HepG2 (cell line): ENCODE results near the gene GPR32. TPM values are rescaled to one million over a fixed set of nuclear protein-coding genes. Genes with fewer than 3 reads are reported as not detected.

Experiments
- FIP1L1 ChIP-seq: fragments of 200-400 bp; formaldehyde crosslinking; IDR thresholded peaks from 2 replicates; pipeline ENCODE4 v1.6.1; 2018; ENCODE audit warnings: low read depth, mild to moderate bottlenecking, low read length, moderate library complexity, borderline replicate concordance; ENCODE audit not compliant: insufficient read depth
- HIVEP1 ChIP-seq: sonication (generic); formaldehyde crosslinking; IDR thresholded peaks from 2 replicates; pipeline ENCODE4 v1.4.0; 2020; ENCODE audit warnings: mild to moderate bottlenecking, missing genetic modification reagents
- HMGXB4 ChIP-seq, 2 experiments: sonication (generic) in 1 of 2; formaldehyde crosslinking in 1 of 2; IDR thresholded peaks; 2 replicates each; pipeline versions ENCODE4 v1.4.0 to v1.6.1; 2018 to 2020; ENCODE audit warnings: missing genetic modification reagents in 2 of 2, borderline replicate concordance in 1 of 2, low read depth in 1 of 2, mild to moderate bottlenecking in 1 of 2, missing biosample characterization in 1 of 2
- HNF1B ChIP-seq: sonication (generic); formaldehyde crosslinking; IDR thresholded peaks from 2 replicates; pipeline ENCODE4 v1.5.1; 2020; ENCODE audit warnings: mild to moderate bottlenecking, moderate library complexity, missing genetic modification reagents
- NONO ChIP-seq, 2 experiments: fragments of 450-650 bp in 1 of 2; sonication (generic) in 1 of 2; formaldehyde crosslinking in 1 of 2; IDR thresholded peaks in 1 of 2; conservative IDR thresholded peaks in 1 of 2; 2 replicates each; pipeline versions ENCODE4 v1.6.1 to v1.8.0; 2017 to 2022; ENCODE audit warnings: mild to moderate bottlenecking in 1 of 2, missing genetic modification reagents in 1 of 2, moderate library complexity in 1 of 2
- POGZ ChIP-seq: sonication (generic); formaldehyde crosslinking; IDR thresholded peaks from 2 replicates; pipeline ENCODE4 v1.4.0; 2020; ENCODE audit warnings: mild to moderate bottlenecking, missing genetic modification reagents
- RBFOX2 ChIP-seq: fragments of 200-400 bp; formaldehyde crosslinking; IDR thresholded peaks from 2 replicates; pipeline ENCODE4 v1.6.1; 2017; ENCODE audit warnings: low read depth, mild to moderate bottlenecking, low read length
- RBM39 ChIP-seq: fragments of 200-400 bp; formaldehyde crosslinking; IDR thresholded peaks from one replicate; pipeline ENCODE4 v1.6.1; 2018; ENCODE audit warnings: antibody characterized with exemption, mild to moderate bottlenecking, low read depth, low read length; ENCODE audit not compliant: poor library complexity, severe bottlenecking
- REPIN1 ChIP-seq: sonication (generic); formaldehyde crosslinking; IDR thresholded peaks from 2 replicates; pipeline ENCODE4 v1.8.0; 2022; ENCODE audit warnings: missing genetic modification reagents, low read depth, mild to moderate bottlenecking, borderline replicate concordance
- TAF1 ChIP-seq: sonication (generic); formaldehyde crosslinking; IDR thresholded peaks from 2 replicates; pipeline ENCODE4 v1.4.0; 2020; ENCODE audit warnings: missing genetic modification reagents
- TOPORS ChIP-seq: sonication (generic); formaldehyde crosslinking; IDR thresholded peaks from 2 replicates; pipeline ENCODE4 v1.8.0; 2023; ENCODE audit warnings: mild to moderate bottlenecking, missing genetic modification reagents
- ZBTB26 ChIP-seq: IDR thresholded peaks from 2 replicates; pipeline ENCODE4 v1.6.1; 2016; ENCODE audit warnings: missing compliant biosample characterization, missing genetic modification reagents, borderline replicate concordance
- ZBTB7A ChIP-seq: sonication (generic); formaldehyde crosslinking; IDR thresholded peaks from 2 replicates; pipeline ENCODE4 v1.8.0; 2022; ENCODE audit warnings: mild to moderate bottlenecking, missing genetic modification reagents
- ZNF124 ChIP-seq: sonication (generic); formaldehyde crosslinking; IDR thresholded peaks from 2 replicates; pipeline ENCODE4 v1.4.0; 2020; ENCODE audit warnings: missing genetic modification reagents
- ZNF720 ChIP-seq: sonication (generic); formaldehyde crosslinking; IDR thresholded peaks from 2 replicates; pipeline ENCODE4 v1.4.0; 2020; ENCODE audit warnings: missing genetic modification reagents
- polyA plus RNA-seq, 8 experiments: library from polyadenylated mRNA; depleted of rRNA in 3 of 8; stranded (reverse) in 7 of 8; unstranded in 1 of 8; fragments of >200 nt; fragmentation: Illumina TruSeq in 4 of 8; extraction: Trizol in 4 of 8; gene quantifications; 2 replicates each; pipeline versions ENCODE4 v1.2.1 to v1.2.3, GENCODE V29; 2011 to 2016; ENCODE audit warnings: low read depth in 4 of 8, missing spikeins in 1 of 8, mixed read lengths in 1 of 8; ENCODE audit not compliant: insufficient read depth in 1 of 8
- total RNA-seq, 5 experiments: library from RNA; depleted of rRNA; stranded (reverse); fragments of >200 nt; fragmentation: Illumina TruSeq; extraction: Trizol; gene quantifications; 2 replicates each; pipeline ENCODE4 v1.2.3, GENCODE V29; 2016; ENCODE audit warnings: low read depth in 1 of 5
- TF ChIP-seq, protein P1 (sequence below): sonication (generic); formaldehyde crosslinking; IDR thresholded peaks from 2 replicates; pipeline ENCODE4 v1.4.0; 2020; ENCODE audit warnings: missing genetic modification reagents, borderline replicate concordance
- TF ChIP-seq, protein P2 (sequence below): sonication (generic); formaldehyde crosslinking; IDR thresholded peaks from 2 replicates; pipeline ENCODE4 v1.8.0; 2022; ENCODE audit warnings: low read depth, missing genetic modification reagents

The GPR32 gene
- total and polyA plus RNA-seq, 2 of the 13 experiments (the other 11 are each of a cell fraction or from before 2014, with no cell fraction given), result not detected

- no peak for TF ChIP-seq TOPORS
- TF ChIP-seq NONO (IDR thresholded peaks at IDR 0.05), result no peak
- 0 out of 2 replicates have a peak, but pooled peaks have one; percentile 14 for TF ChIP-seq NONO (CRISPR knock-in tag; conservative IDR thresholded peaks at IDR 0.05)
- TF ChIP-seq, protein P1, sequence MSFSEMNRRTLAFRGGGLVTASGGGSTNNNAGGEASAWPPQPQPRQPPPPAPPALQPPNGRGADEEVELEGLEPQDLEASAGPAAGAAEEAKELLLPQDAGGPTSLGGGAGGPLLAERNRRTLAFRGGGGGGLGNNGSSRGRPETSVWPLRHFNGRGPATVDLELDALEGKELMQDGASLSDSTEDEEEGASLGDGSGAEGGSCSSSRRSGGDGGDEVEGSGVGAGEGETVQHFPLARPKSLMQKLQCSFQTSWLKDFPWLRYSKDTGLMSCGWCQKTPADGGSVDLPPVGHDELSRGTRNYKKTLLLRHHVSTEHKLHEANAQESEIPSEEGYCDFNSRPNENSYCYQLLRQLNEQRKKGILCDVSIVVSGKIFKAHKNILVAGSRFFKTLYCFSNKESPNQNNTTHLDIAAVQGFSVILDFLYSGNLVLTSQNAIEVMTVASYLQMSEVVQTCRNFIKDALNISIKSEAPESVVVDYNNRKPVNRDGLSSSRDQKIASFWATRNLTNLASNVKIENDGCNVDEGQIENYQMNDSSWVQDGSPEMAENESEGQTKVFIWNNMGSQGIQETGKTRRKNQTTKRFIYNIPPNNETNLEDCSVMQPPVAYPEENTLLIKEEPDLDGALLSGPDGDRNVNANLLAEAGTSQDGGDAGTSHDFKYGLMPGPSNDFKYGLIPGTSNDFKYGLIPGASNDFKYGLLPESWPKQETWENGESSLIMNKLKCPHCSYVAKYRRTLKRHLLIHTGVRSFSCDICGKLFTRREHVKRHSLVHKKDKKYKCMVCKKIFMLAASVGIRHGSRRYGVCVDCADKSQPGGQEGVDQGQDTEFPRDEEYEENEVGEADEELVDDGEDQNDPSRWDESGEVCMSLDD (CRISPR knock-in tag), result no peak
- 0 out of 2 replicates have a peak, but pooled peaks have one; percentile 27 for TF ChIP-seq FIP1L1
- 0 out of 2 replicates have a peak, but pooled peaks have one; percentile 37 for TF ChIP-seq HNF1B (CRISPR knock-in tag)
- TF ChIP-seq RBM39, result peak; percentile 98
- peak; percentile 68; the same call in 1 of the 2 replicates for TF ChIP-seq ZBTB7A (CRISPR knock-in tag)
- TF ChIP-seq HMGXB4 (CRISPR knock-in tag; IDR thresholded peaks at IDR 0.05; ENCODE audit: borderline replicate concordance in 1 of 2, low read depth in 1 of 2), result peak in 1 of 2 experiments; percentile 76; a peak in 2 of 4 replicates
- TF ChIP-seq POGZ, result no peak
- peak; percentile 98 for TF ChIP-seq RBFOX2
- TF ChIP-seq HIVEP1 (CRISPR knock-in tag), result 0 out of 2 replicates have a peak, but pooled peaks have one; percentile 22
- 0 out of 2 replicates have a peak, but pooled peaks have one; percentile 75 for TF ChIP-seq ZNF124 (CRISPR knock-in tag)
- TF ChIP-seq REPIN1 (CRISPR knock-in tag), result 0 out of 2 replicates have a peak, but pooled peaks have one; percentile 46
- no peak for TF ChIP-seq ZNF720 (CRISPR knock-in tag)
- no peak for TF ChIP-seq ZBTB26 (CRISPR knock-in tag)
- TF ChIP-seq, protein P2, sequence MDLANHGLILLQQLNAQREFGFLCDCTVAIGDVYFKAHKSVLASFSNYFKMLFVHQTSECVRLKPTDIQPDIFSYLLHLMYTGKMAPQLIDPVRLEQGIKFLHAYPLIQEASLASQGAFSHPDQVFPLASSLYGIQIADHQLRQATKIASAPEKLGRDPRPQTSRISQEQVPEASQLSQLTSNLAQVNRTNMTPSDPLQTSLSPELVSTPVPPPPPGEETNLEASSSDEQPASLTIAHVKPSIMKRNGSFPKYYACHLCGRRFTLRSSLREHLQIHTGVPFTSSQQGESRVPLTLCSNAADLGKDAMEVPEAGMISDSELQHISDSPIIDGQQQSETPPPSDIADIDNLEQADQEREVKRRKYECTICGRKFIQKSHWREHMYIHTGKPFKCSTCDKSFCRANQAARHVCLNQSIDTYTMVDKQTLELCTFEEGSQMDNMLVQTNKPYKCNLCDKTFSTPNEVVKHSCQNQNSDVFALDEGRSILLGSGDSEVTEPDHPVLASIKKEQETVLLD (CRISPR knock-in tag), result no peak
- TF ChIP-seq TAF1, result peak; percentile 80
Observed at GRCh38 chr19:50804420-50805272, 34.4 kb downstream of the GPR32 start (continued).
